Hippocampal formation (tissue), 2 donors: ENCODE data around the gene FBXL13.
A peak's percentile ranks its signal among the peaks of the same experiment; 100 is the strongest.
"Not testable (repeated sequence)": the region's sequence is repeated elsewhere in the genome, so short reads cannot be mapped to it uniquely, and the experiment has no call there.

Experiments
- DNase-seq, 2 donors: peaks; one replicate each; lab custom pipeline; 2025; lab: John Stamatoyannopoulos, UW

The FBXL13 gene

DNA sequence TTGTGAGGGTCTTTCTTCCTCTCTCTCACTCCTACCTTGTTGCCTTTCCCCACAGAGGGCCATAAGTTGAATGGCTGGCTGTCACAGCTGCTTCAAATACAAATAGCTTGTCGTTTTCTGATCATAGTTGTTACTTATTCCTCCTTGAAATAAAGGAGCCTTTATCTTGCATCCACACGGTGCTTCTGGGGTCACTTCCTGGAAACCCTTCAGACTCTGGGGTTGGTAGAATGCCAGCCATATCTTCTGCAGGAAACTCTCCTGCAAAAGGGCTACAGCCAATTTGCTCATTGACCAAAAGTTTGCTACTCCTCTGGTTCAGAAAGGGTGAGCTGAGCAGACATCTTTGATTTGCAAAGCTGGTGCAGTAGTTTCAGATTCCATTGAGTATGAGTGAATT, 255.4 kb downstream of the FBXL13 start:
- no peak for DNase-seq

DNA sequence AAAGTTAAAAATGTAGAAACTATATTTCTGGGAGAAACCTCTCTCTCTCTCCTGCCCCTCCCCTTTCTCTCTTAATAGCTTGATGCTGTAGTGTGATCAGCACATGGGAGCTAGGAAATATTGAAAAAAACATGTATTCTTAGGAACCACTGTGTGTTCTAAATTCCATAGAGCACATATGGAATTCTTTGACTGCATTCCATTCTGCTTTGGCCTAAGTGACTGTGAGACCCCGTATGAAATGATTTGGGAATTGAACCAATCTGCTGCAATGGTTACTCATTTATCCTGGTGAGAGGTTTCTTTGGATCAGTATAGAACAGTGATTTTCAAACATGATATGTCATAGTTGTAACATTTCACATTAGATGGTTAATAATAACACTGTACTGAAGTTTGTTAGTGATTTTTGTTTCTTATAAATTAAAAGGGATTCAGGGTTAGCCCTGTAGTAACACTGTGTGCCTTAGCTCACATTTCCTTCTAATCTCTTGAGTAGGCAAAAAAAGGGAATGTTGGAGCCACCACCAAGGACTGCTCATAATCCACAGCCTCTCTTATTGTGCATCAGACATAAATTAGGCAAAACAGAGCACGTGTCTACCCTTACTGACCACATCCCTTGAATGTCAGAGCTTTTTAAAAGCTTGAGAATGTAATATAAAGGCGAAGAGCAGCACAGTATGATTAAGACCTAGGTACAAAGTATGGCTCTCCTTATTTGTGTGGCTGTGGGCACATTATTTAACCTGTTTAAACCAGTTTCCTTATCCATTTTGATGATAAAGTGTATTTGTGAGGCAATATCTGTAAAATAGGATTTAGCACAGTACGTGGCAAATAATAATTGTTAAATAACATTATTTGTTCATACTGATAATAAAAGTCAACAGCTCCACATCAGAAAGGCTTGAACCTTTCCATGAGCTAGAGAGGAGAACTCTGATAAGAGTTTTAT, 256.7 kb downstream of the FBXL13 start:
- DNase-seq, result no peak

DNA sequence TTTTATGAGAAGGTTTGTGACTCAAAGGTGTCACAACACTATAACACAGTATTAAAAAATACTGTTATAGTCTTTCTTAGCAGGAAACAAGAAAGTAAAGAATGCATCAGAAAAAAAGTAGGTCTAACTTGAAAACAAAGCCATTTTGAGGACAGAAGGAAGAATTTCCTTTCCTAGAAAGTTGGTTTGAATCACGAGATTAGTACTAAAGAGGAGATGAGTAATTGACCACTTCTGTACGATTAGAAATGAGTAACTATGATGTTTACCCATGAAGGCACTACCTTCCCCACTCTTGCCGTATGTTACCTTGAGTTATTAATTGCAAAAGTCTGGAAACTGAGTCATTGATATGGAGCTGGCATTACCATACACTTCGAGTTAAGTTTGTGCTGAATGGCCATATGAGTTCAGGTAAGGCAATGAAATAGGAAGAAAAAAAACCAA, 260.5 kb downstream of the FBXL13 start:
- DNase-seq, result no peak

DNA sequence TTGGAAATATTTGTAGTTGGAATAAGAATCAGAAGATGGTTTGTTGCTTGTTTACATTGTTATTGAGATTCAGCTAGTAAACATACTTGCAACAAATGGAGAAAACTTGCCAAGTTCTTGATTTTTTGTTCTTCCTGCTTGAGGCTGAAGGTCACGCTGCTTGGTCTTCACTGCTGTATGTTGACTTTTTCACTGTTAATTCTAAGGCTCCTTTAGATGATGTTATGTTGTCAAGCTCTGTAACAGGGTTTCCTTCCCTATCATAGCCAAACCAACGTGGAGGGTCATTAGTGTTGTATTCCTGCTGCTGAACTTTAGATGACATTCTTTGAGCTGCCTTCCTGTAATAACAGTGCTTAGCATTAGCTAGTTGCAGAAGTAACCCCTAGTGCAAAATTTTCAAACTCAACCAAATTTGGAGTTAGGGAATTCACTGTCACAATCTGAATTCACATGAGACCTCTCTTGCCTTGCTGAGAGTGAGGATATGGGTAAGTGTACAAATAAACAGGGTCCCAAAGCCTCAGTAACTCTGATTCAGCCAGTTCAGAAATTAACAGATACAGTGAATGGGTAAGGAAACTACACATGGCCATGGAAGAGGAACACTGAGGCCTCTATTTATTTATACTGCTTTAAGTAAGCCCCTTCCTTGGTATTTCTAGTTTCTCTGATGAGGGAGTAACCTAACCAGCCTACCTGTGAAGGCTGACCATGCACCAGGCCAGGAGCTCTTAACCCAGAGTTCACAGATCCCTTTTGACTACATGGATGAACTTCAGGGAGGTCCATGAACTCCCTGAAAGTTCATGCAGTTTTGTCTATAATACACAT, 261.2 kb downstream of the FBXL13 start:
- no peak for DNase-seq

DNA sequence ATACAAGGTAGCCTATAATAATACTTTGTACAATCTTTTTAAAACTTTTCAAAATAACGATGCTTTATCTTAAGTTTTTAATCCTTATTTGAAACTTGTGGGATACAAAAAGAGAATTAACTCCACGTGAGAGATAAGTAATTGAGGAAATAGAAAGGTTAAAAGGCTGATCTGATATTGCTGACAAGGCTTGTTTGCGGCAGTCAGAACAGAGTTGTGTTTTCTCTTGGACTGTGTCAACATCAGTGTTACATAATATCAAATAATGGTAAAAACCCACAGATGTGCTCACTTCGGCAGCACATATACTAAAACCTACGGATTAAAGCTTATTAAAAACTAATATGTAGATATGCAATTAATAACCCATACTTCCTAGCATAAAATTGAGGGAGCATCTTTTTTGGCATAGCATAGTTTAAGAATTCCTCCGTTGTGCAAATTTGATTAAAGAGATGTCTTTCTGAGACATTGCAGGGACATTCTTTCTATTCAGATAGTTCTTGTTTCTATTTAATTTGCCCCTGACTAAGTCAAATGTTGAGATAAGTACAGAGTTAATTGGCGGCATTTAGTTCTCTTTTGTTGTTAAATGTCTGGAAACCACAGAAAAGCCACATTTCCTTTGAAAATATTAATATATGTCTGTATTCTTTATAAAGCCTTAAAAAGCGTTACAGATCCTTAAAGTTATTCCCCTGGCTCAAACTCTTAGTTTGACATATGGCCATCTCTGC, 262.5 kb downstream of the FBXL13 start:
- no peak for DNase-seq

DNA sequence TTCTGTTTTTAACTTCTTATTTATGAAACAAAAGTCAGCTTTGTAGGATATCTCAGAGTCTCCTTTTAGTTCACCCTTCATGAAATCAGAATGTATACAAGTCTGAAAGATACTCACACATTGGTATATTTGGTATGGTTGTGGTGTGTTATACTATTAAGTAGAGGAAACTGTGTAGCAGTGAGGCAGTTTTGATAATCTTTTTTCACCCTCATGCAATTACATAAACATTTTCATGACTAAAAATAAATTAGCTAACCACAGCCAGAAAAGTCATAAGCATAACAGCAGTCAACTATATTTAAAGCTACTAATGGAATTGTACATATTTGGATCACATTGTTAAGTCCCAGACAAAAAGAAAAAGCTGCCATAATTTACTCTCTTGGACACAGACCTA, 263.7 kb downstream of the FBXL13 start:
- DNase-seq, result peak in 1 of 2 donors; percentile 17

DNA sequence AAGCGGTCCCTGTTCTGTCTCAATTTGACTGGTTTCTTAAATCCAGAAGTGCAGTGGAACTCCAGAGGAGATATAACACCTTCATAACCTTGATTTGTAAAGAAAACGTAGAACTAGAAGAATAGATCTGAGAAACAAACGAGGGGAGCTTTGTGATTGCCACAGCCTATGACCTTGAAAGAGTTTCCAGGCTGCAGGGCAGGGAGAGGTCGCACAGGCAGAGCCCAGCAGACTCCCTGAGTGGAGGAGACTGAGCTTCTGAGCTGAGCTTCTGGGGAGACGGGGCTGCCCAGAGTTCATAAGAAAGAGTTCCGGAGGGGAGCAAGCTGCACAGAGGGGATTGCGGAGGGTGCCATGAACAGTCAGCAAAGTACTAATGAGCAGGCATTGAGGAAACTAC, 268.0 kb downstream of the FBXL13 start:
- no peak for DNase-seq

DNA sequence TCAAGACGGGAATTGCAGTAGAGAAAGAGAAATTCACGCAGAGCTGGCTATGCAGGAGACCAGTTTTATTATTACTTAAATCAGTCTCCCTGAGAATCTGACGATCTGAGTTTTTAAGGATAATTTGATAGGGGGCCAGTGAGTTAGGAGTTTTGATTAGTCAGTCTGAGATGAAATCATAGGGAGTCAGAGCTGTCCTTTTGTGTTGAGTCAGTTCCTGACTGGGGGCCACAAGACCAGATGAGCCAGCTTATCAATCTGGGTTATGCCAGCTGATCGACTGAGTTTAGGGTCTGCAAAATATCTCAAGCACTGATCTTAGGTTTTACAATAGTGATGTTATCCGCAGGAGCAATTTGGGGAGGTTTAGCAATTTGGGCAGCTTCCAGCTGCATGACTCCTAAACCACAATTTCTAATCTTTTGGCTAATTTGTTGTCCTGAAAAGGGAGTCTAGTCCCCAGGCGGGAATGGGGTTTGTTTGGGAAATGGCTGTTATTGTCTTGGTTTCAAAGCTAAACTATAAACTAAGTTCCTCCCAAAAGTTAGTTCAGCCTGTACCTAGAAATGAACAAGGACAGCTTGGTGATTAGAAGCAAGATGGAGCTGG, 278.5 kb downstream of the FBXL13 start:
- not testable (repeated sequence) for DNase-seq

DNA sequence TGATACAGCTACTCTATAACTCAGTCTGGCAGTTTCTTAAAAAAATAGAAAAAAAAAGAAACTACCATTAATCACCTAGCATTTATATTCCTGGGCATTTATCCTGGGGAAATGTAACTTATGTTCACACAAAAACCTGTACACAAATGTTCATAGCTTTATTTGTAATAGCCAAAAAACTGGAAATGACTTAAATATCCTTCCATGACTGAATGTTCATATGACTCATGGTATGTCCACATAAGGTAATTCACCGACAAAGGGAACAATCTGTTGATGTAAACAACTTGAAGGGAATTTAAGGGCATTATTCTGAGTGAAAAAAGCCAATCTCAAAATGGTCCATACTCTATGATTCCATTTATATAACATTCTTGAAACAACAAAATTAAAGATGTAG, 280.0 kb downstream of the FBXL13 start:
- not testable (repeated sequence) for DNase-seq

DNA sequence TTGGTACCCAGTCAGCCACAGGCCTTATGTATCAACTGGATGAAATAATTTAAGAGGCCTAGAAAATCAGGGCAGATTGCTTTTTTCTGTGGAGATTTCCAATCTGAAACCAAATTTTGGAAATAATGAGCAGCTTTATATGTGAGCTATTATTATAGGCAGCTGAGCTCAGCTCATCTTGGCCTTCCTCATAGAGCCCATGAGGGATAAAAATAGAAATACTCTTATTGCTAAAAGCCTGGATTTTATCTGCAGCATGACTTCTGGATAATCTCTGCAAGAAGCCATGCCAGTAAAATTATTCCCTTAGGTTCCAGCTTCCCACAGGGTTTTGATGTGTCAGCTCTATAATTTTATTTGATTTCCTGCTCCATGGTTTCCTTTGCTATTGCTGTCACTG, 282.8 kb downstream of the FBXL13 start:
- not testable (repeated sequence) for DNase-seq

DNA sequence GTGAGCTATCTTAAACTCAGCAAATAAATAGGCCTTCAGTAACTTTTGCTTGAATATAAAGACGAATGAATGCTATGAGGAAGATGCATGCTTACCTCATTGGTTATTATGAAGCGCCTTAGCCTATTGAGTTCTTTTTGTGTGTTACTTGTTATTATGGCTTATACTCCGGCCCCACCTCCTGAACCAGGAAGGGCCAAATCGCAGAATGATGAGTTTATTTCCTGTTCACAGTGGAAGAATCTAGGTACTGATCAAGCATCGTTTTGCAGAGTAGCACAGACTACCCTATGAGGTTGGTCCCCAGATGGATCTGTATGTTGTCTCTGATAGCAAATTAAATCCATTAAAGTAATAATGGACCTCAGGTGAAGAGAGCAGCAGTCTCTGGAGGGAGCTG, 283.2 kb downstream of the FBXL13 start:
- DNase-seq, result not testable (repeated sequence)

DNA sequence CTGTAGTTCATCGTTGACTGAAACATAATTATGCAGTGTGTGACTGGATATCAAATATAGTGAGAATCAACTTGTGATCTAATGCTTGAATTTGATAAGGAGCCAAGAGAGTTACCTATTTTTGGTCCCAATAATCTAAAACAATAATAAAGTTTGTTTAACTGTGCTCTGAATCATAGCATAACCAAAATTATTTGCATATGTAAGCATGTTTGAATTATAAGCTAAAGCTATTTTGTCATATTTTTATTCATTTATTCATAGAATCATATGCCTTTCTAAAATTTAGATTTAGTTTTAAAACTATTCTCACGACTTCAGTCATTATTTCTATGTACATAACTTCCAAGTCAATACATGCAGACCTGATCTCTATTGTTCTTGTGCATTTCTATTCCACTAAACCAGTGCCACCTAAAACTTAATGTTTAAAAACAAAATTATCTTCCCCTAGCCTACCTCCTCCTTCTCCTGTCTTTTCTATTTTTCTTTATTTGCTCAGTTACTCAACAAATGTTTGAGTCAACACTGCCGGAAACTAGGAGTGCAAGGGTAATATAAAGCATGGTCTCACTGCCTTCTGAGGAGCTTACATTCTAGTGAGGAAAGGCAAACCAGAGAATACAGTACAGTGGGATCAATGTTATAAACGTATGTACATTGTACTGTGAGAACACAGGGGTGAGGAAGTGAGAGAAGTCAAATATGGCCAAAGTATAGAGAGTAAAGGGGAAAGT, 284.1 kb downstream of the FBXL13 start:
- DNase-seq, result not testable (repeated sequence)

DNA sequence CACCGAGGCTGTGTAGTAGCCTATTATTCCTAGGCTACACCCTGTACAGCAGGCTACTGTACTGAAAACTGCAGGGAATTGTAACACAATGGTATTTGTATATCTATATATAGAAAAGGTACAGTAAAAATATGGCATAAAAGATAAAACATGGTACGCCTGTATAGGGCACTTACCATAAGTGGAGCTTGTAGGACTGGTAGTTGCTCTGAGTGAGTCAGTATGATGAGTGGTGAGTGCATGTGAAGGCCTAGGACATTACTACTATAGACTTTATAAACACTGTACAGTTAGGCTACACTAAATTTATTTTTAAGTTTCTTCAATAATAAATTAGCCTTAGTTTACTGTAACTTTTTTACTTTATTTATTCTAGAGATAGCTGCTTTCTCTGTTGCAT, 285.8 kb downstream of the FBXL13 start:
- not testable (repeated sequence) for DNase-seq

DNA sequence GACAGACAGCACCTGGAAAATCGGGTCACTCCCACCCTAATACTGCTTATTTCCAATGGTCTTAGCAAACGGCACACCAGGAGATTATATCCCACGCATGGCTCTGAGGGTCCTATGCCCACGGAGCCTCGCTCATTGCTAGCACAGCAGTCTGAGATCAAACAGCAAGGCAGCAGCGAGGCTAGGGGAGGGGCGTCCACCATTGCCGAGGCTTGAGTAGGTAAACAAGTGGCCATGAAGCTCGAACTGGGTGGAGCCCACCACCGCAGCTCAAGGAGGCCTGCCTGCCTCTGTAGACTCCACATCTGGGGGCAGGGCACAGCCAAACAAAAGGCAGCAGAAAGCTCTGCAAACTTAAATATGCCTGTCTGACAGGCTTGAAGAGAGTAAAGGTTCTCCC, 293.7 kb downstream of the FBXL13 start:
- DNase-seq, result not testable (repeated sequence)

DNA sequence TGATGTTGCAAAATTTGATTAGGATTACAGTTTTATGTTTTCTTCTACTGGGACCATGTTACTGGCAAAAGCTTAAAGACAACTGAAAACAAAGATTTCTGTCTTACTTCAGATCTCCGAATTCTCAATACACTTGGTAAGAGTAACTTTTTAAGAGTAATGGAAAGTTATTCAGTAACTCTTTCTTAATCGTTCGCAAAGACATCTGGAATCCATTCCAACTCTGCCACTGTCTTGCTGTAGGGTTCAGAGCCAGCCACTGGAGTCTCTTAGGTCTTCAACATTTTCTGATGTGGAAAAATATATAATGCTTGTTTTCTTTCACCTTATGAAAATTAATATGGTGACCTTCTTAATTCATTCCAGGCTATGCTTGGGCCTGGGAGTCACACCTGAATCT, 295.9 kb downstream of the FBXL13 start:
- not testable (repeated sequence) for DNase-seq

DNA sequence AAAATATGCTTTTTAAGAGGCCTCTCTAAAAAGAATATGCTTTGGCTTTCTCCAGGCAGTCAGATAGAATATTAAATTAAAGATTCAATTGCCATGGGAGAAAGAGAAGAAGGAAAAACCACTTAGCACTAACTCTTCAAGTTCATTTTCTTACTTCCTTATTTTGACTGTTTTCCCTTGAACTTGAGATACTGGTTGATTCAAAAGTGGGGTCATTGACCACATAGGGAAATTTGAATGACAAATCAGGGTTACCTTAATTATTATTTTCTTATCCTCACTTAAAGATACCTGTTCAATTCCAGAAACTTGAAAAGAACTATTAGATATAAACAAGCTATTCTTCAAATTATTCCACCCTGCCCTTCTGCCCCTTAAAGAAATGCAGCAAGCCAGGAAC, 298.4 kb downstream of the FBXL13 start:
- not testable (repeated sequence) for DNase-seq

DNA sequence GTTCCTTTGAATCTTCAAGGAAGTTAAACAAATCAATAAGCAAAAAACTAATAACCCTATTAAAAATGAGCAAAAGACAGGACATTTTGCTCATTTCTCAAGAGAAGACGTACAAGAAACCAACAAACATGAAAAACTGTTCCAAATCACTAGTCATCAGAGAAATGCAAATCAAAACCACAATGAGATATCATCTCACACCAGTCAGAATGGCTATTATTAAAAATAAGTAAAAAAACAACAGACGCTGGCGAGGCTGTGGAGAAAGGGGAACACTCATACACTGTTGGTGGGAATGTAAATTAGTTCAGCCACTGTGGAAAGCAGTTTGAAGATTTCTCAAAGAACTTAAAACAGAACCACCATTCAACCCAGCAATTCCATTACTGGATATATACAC, 304.1 kb downstream of the FBXL13 start:
- not testable (repeated sequence) for DNase-seq

DNA sequence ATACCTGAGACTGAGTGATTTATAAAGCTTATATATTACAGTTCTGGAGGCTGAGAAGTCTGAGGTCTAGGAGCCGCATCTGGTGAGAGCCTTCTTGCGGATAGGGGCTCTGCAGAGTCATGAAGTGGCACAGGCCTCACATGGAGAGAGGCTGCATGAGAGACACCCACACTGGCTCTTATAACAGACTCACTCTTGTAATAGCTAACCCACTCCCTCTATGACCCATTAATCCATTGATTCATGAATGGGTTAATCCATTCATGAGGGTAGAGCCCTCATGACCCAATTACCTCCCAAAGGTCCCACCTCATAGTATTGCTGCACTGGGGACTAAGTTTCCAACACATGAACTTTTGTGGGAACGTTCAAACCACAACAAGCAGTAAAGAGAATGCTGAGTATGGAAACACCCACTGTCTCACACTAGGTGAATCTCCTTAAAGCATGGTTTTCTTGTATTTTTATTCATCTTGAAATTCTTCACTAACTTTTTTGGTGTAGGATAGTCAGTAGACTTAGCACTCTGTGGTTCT, 304.9 kb downstream of the FBXL13 start:
- not testable (repeated sequence) for DNase-seq

DNA sequence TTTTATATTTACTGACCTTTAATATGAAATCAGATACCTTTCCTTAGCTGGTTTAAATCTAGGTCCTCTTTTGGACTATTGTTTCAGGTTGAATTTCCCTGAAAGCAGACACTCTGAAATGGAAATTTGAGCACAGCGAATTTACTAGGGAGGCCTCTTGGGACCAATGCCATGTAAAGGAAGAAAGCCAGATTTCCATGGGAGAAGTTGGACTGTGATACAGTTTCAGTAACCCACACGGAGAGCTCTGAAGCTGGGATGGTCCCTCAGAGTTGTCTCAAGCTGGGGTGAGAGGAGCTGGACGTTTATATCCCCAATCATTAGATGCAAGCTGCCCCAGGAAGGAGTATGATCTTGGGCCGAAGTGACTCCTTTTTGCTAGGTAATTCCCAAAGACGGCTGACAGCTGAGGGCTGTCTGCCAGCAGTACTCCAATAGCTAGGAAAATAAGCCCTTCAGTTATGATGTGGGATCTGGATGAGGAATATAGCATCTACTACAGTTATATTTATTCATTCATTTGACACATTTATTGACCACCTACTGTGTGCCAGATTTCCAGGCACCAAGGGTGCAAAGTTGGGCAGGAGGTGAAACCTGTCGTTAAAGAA, 311.2 kb downstream of the FBXL13 start:
- not testable (repeated sequence) for DNase-seq
